ENCODE results near the gene NME5. TPM values are rescaled to one million over a fixed set of nuclear protein-coding genes. Genes with fewer than 3 reads are reported as not detected.

NME5 gene
- total and polyA plus RNA-seq, 2 of the 13 experiments (the other 11 are each of a cell fraction or from before 2014, with no cell fraction given) = 0.18 TPM; not detected in 1

- TF ChIP-seq THRA (CRISPR knock-in tag; IDR thresholded peaks at IDR 0.05; ENCODE audit: borderline replicate concordance) (peak; percentile 46), ZFP91 (CRISPR knock-in tag; IDR thresholded peaks at IDR 0.05; ENCODE audit: borderline replicate concordance) (peak; percentile 58; the same call in 1 of the 2 replicates), REST (IDR thresholded peaks at IDR 0.05; ENCODE audit: borderline replicate concordance in 1 of 2, low read depth in 1 of 2, low read length in 2 of 2) (0 out of 4 replicates have a peak, but pooled peaks of 1 of the 2 experiments have one; percentile 22), ZNF883 (CRISPR knock-in tag; IDR thresholded peaks at IDR 0.05; ENCODE audit: not compliant biosample characterization) (no peak), RBM39 (IDR thresholded peaks at IDR 0.05; ENCODE audit: low read depth, low read length, poor library complexity, severe bottlenecking) (no peak), POLR2A (IDR thresholded peaks at IDR 0.05; ENCODE audit: insufficient read depth in 1 of 2, low read depth in 2 of 2, low read length in 2 of 2) (peak; percentile 87 to 92), DRAP1 (CRISPR knock-in tag; IDR thresholded peaks at IDR 0.05) (peak; percentile 33), ZNF800 (CRISPR knock-in tag; IDR thresholded peaks at IDR 0.05) (0 out of 2 replicates have a peak, but pooled peaks have one; percentile 10), MXD4 (CRISPR knock-in tag; IDR thresholded peaks at IDR 0.05) (peak; percentile 99), SNAPC4 (CRISPR knock-in tag; IDR thresholded peaks at IDR 0.05) (0 out of 2 replicates have a peak, but pooled peaks have one; percentile 28), BORCS8-MEF2B (CRISPR knock-in tag; IDR thresholded peaks at IDR 0.05) (peak; percentile 56; the same call in 1 of the 2 replicates), RFX5 (IDR thresholded peaks at IDR 0.05; ENCODE audit: low read depth, low read length) (0 out of 2 replicates have a peak, but pooled peaks have one; percentile 16)
Observed at GRCh38 chr5:138178516-138179276, 39.5 kb upstream of the NME5 start, which contains the start of the genes BRD8 and KIF20A (continued).
